Muscle of arm (tissue), 12 donors: Measurements from ENCODE around the gene STX8. TPM values are rescaled to one million over a fixed set of nuclear protein-coding genes. Genes with fewer than 3 reads are reported as not detected.
A peak's percentile ranks its signal among the peaks of the same experiment; 100 is the strongest.

Experiments used
- DNase-seq: peaks from one replicate; pipeline ENCODE4 v3.0.0-alpha.2; 2013
- polyA plus RNA-seq, 12 donors: library from polyadenylated mRNA; unstranded; fragments of 120-200 nt; gene quantifications; one replicate each; pipeline ENCODE4 v1.2.1, GENCODE V29; 2013; ENCODE audit not compliant: insufficient read length in 12 of 12

The STX8 gene
- polyA plus RNA-seq, 12 donors, result 28.4 to 53.1 (median 46.2) TPM; not detected in 1

- no peak for DNase-seq
These were observed 129.1 kb downstream of the STX8 start for GRCh38 chr17:9446528-9446927.

GRCh38 chr17:9445424-9445823 is 130.2 kb downstream of the STX8 start:
- no peak for DNase-seq

- no peak for DNase-seq
These were observed 130.9 kb downstream of the STX8 start for GRCh38 chr17:9444687-9445086.

GRCh38 chr17:9443811-9444210 is 131.8 kb downstream of the STX8 start:
- DNase-seq, result no peak

GRCh38 chr17:9439851-9440250 is 135.8 kb downstream of the STX8 start:
- no peak for DNase-seq

GRCh38 chr17:9436630-9437029 is 139.0 kb downstream of the STX8 start:
- DNase-seq, result peak; percentile 46

- DNase-seq, result no peak
These were observed 140.5 kb downstream of the STX8 start for GRCh38 chr17:9435165-9435564.

- DNase-seq, result no peak
These were observed 141.0 kb downstream of the STX8 start for GRCh38 chr17:9434642-9435057.

GRCh38 chr17:9432934-9433421 is 142.6 kb downstream of the STX8 start:
- no peak for DNase-seq

GRCh38 chr17:9432134-9432885 is 143.3 kb downstream of the STX8 start:
- DNase-seq, result peak; percentile 60

GRCh38 chr17:9431620-9432019 is 144.0 kb downstream of the STX8 start:
- DNase-seq, result no peak

- DNase-seq, result peak; percentile 79
These were observed 147.9 kb downstream of the STX8 start for GRCh38 chr17:9427465-9428315.

- DNase-seq, result no peak
These were observed 151.5 kb downstream of the STX8 start for GRCh38 chr17:9424071-9424640.

- no peak for DNase-seq
These were observed 154.1 kb downstream of the STX8 start for GRCh38 chr17:9421525-9421924.

GRCh38 chr17:9419932-9420453 is 155.6 kb downstream of the STX8 start:
- no peak for DNase-seq

- no peak for DNase-seq
These were observed 161.1 kb downstream of the STX8 start for GRCh38 chr17:9414471-9414870.

GRCh38 chr17:9410737-9411136 is 164.9 kb downstream of the STX8 start:
- no peak for DNase-seq

GRCh38 chr17:9410301-9410700 is 165.3 kb downstream of the STX8 start:
- DNase-seq, result no peak

- no peak for DNase-seq
These were observed 165.7 kb downstream of the STX8 start for GRCh38 chr17:9409878-9410277.

GRCh38 chr17:9408868-9409829 is 166.5 kb downstream of the STX8 start:
- peak; percentile 67 for DNase-seq

- DNase-seq, result no peak
These were observed 167.2 kb downstream of the STX8 start for GRCh38 chr17:9408381-9408780.
